HEK293 (cell line): ENCODE measurements around the gene KCP.

ENCODE experiments used
- BCL11A ChIP-seq: fragments of 450-650 bp; formaldehyde crosslinking; IDR thresholded peaks from 2 replicates; pipeline ENCODE4 v1.5.1; 2016; ENCODE audit warnings: low read depth, missing biosample characterization, missing genetic modification characterization
- BCL11B ChIP-seq: fragments of 450-650 bp; formaldehyde crosslinking; IDR thresholded peaks from 2 replicates; pipeline ENCODE4 v1.5.1; 2016; ENCODE audit warnings: low read depth, missing biosample characterization, missing genetic modification characterization
- HOXD13 ChIP-seq: sonication (generic); formaldehyde crosslinking; IDR thresholded peaks from 2 replicates; pipeline ENCODE4 v1.8.0; 2022; ENCODE audit warnings: missing genetic modification reagents, borderline replicate concordance
- MZF1 ChIP-seq: fragments of 450-650 bp; formaldehyde crosslinking; IDR thresholded peaks from 2 replicates; pipeline ENCODE4 v1.5.1; 2017; ENCODE audit warnings: missing biosample characterization, missing genetic modification characterization, borderline replicate concordance
- SP3 ChIP-seq: fragments of 450-650 bp; formaldehyde crosslinking; IDR thresholded peaks from 2 replicates; pipeline ENCODE4 v1.5.1; 2016; ENCODE audit warnings: missing biosample characterization, missing genetic modification characterization
- YY2 ChIP-seq: fragments of 450-650 bp; formaldehyde crosslinking; IDR thresholded peaks from 2 replicates; pipeline ENCODE4 v1.5.1; 2016; ENCODE audit warnings: missing biosample characterization, missing genetic modification characterization
- ZBTB20 ChIP-seq: fragments of 450-650 bp; formaldehyde crosslinking; IDR thresholded peaks from 2 replicates; pipeline ENCODE4 v1.5.1; 2016; ENCODE audit warnings: missing biosample characterization, missing genetic modification characterization
- ZEB2 ChIP-seq: fragments of 450-650 bp; formaldehyde crosslinking; IDR thresholded peaks from 2 replicates; pipeline ENCODE4 v1.5.1; 2016; ENCODE audit warnings: missing biosample characterization, missing genetic modification characterization
- ZNF112 ChIP-seq: fragments of 450-650 bp; formaldehyde crosslinking; IDR thresholded peaks from 2 replicates; pipeline ENCODE4 v1.5.0; 2017; ENCODE audit warnings: missing biosample characterization, missing genetic modification characterization
- ZNF184 ChIP-seq: fragments of 450-650 bp; IDR thresholded peaks from 2 replicates; pipeline ENCODE4 v1.5.1; 2018; ENCODE audit warnings: missing biosample characterization, mild to moderate bottlenecking, missing genetic modification characterization
- ZNF211 ChIP-seq: fragments of 450-650 bp; formaldehyde crosslinking; IDR thresholded peaks from 2 replicates; pipeline ENCODE4 v1.5.1; 2016; ENCODE audit warnings: low read depth, missing biosample characterization, missing genetic modification characterization
- ZNF324 ChIP-seq: fragments of 450-650 bp; formaldehyde crosslinking; IDR thresholded peaks from 2 replicates; pipeline ENCODE4 v1.5.1; 2016; ENCODE audit warnings: missing biosample characterization, missing genetic modification characterization
- ZNF37A ChIP-seq: fragments of 450-650 bp; IDR thresholded peaks from 2 replicates; pipeline ENCODE4 v1.5.1; 2018; ENCODE audit warnings: missing biosample characterization, missing genetic modification characterization
- ZNF416 ChIP-seq: fragments of 450-650 bp; formaldehyde crosslinking; IDR thresholded peaks from 2 replicates; pipeline ENCODE4 v1.5.1; 2016; ENCODE audit warnings: missing biosample characterization, missing genetic modification characterization
- ZNF501 ChIP-seq: fragments of 450-650 bp; formaldehyde crosslinking; IDR thresholded peaks from 2 replicates; pipeline ENCODE4 v1.5.1; 2016; ENCODE audit warnings: missing biosample characterization, missing genetic modification characterization
- ZNF514 ChIP-seq: fragments of 450-650 bp; formaldehyde crosslinking; IDR thresholded peaks from 2 replicates; pipeline ENCODE4 v1.5.1; 2016; ENCODE audit warnings: missing biosample characterization, missing genetic modification characterization
- ZNF529 ChIP-seq: fragments of 450-650 bp; formaldehyde crosslinking; IDR thresholded peaks from 2 replicates; pipeline ENCODE4 v1.5.1; 2017; ENCODE audit warnings: missing genetic modification characterization, missing biosample characterization; ENCODE audit not compliant: insufficient replicate concordance
- ZNF560 ChIP-seq: fragments of 450-650 bp; formaldehyde crosslinking; IDR thresholded peaks from 2 replicates; pipeline ENCODE4 v1.5.1; 2017; ENCODE audit warnings: missing biosample characterization, missing genetic modification characterization, borderline replicate concordance
- ZNF585B ChIP-seq: fragments of 450-650 bp; formaldehyde crosslinking; IDR thresholded peaks from 2 replicates; pipeline ENCODE4 v1.5.1; 2016; ENCODE audit warnings: missing biosample characterization, missing genetic modification characterization
- ZNF707 ChIP-seq: fragments of 450-650 bp; formaldehyde crosslinking; IDR thresholded peaks from 2 replicates; pipeline ENCODE4 v1.5.1; 2016; ENCODE audit warnings: missing biosample characterization, missing genetic modification characterization
- ZNF791 ChIP-seq: fragments of 450-650 bp; formaldehyde crosslinking; IDR thresholded peaks from 2 replicates; pipeline ENCODE4 v1.5.1; 2016; ENCODE audit warnings: missing biosample characterization, missing genetic modification characterization
- ZSCAN23 ChIP-seq: fragments of 450-650 bp; formaldehyde crosslinking; IDR thresholded peaks from 2 replicates; pipeline ENCODE4 v1.5.1; 2016; ENCODE audit warnings: missing biosample characterization, missing genetic modification characterization
- TF ChIP-seq, protein P1 (sequence below): fragments of 450-650 bp; formaldehyde crosslinking; IDR thresholded peaks from 2 replicates; pipeline ENCODE4 v1.5.1; 2016; ENCODE audit warnings: missing biosample characterization, missing genetic modification characterization, borderline replicate concordance
- TF ChIP-seq, protein P2 (sequence below): fragments of 450-650 bp; formaldehyde crosslinking; IDR thresholded peaks from 2 replicates; pipeline ENCODE4 v1.5.1; 2016; ENCODE audit warnings: missing biosample characterization, missing genetic modification characterization
- TF ChIP-seq, protein P3 (sequence below): fragments of 450-650 bp; formaldehyde crosslinking; conservative IDR thresholded peaks from 2 replicates; pipeline ENCODE4 v1.5.1; 2016; ENCODE audit warnings: low read depth, missing biosample characterization, missing genetic modification characterization
- TF ChIP-seq, protein P4 (sequence below): fragments of 450-650 bp; formaldehyde crosslinking; IDR thresholded peaks from 2 replicates; pipeline ENCODE4 v1.5.1; 2016; ENCODE audit warnings: missing biosample characterization, missing genetic modification characterization

Gene KCP

DNA sequence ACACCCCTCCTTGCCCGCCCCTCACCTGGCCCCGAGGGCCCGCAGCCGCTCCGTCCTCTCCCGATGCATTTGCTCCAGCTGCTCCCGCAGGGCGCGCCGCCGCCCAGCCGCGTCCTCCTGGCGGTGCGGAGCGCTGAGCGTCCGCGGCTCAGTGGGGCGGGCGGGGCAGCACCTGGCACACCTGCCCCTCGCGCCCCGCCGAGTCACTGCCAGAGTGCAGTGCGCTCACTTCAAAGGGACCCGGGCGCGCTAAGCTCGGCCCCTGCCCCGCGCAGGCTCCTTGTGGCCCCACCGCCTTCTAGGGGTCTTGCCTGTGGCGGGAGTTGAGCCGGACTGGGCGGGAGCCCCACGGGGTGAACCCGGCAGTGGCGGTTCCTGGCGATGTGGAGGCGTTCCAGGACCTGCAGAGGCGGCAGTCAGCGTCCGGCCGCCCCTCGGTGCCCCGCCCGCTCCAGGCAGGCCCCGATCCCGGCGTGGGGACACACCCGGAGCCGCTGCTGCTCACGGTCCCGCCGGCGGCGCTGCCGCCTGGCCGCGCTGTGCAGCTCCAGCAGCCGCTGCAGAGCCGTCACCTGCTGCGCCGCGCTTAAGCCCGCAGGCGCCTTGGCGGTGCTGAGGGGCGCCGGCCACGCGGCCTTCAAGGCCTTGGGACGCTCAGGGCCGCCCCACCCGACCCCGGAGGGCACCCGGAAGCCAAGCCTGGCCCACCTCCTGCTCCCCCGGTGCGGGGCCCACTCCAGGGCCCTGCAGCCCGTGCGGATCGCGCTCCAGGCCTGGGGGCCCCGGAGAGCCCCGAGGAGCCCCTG lies 41.2 kb downstream of the KCP start (continued):
- TF ChIP-seq, protein P1, sequence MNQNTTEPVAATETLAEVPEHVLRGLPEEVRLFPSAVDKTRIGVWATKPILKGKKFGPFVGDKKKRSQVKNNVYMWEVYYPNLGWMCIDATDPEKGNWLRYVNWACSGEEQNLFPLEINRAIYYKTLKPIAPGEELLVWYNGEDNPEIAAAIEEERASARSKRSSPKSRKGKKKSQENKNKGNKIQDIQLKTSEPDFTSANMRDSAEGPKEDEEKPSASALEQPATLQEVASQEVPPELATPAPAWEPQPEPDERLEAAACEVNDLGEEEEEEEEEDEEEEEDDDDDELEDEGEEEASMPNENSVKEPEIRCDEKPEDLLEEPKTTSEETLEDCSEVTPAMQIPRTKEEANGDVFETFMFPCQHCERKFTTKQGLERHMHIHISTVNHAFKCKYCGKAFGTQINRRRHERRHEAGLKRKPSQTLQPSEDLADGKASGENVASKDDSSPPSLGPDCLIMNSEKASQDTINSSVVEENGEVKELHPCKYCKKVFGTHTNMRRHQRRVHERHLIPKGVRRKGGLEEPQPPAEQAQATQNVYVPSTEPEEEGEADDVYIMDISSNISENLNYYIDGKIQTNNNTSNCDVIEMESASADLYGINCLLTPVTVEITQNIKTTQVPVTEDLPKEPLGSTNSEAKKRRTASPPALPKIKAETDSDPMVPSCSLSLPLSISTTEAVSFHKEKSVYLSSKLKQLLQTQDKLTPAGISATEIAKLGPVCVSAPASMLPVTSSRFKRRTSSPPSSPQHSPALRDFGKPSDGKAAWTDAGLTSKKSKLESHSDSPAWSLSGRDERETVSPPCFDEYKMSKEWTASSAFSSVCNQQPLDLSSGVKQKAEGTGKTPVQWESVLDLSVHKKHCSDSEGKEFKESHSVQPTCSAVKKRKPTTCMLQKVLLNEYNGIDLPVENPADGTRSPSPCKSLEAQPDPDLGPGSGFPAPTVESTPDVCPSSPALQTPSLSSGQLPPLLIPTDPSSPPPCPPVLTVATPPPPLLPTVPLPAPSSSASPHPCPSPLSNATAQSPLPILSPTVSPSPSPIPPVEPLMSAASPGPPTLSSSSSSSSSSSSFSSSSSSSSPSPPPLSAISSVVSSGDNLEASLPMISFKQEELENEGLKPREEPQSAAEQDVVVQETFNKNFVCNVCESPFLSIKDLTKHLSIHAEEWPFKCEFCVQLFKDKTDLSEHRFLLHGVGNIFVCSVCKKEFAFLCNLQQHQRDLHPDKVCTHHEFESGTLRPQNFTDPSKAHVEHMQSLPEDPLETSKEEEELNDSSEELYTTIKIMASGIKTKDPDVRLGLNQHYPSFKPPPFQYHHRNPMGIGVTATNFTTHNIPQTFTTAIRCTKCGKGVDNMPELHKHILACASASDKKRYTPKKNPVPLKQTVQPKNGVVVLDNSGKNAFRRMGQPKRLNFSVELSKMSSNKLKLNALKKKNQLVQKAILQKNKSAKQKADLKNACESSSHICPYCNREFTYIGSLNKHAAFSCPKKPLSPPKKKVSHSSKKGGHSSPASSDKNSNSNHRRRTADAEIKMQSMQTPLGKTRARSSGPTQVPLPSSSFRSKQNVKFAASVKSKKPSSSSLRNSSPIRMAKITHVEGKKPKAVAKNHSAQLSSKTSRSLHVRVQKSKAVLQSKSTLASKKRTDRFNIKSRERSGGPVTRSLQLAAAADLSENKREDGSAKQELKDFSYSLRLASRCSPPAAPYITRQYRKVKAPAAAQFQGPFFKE (tag by site-specific recombination): no peak
- TF ChIP-seq ZNF707 (tag by site-specific recombination) (no peak), ZBTB20 (tag by site-specific recombination) (peak; percentile 84; the same call in 1 of the 2 replicates), ZEB2 (tag by site-specific recombination) (0 out of 2 replicates have a peak, but pooled peaks have one; percentile 29), ZNF416 (tag by site-specific recombination) (no peak), ZNF791 (no peak), ZNF560 (tag by site-specific recombination) (no peak), ZNF211 (tag by site-specific recombination) (no peak), BCL11A (tag by site-specific recombination) (no peak), BCL11B (tag by site-specific recombination) (no peak), HOXD13 (no peak), ZNF112 (no peak), ZNF324 (0 out of 2 replicates have a peak, but pooled peaks have one; percentile 39), ZNF529 (tag by site-specific recombination) (no peak), ZSCAN23 (tag by site-specific recombination) (no peak), ZNF585B (tag by site-specific recombination) (no peak), ZNF514 (tag by site-specific recombination) (no peak), SP3 (tag by site-specific recombination) (peak; percentile 73), ZNF184 (tag by site-specific recombination) (no peak), YY2 (tag by site-specific recombination) (no peak), ZNF37A (tag by site-specific recombination) (no peak), MZF1 (tag by site-specific recombination) (no peak), ZNF501 (0 out of 2 replicates have a peak, but pooled peaks have one; percentile 17)
- TF ChIP-seq, protein P2, sequence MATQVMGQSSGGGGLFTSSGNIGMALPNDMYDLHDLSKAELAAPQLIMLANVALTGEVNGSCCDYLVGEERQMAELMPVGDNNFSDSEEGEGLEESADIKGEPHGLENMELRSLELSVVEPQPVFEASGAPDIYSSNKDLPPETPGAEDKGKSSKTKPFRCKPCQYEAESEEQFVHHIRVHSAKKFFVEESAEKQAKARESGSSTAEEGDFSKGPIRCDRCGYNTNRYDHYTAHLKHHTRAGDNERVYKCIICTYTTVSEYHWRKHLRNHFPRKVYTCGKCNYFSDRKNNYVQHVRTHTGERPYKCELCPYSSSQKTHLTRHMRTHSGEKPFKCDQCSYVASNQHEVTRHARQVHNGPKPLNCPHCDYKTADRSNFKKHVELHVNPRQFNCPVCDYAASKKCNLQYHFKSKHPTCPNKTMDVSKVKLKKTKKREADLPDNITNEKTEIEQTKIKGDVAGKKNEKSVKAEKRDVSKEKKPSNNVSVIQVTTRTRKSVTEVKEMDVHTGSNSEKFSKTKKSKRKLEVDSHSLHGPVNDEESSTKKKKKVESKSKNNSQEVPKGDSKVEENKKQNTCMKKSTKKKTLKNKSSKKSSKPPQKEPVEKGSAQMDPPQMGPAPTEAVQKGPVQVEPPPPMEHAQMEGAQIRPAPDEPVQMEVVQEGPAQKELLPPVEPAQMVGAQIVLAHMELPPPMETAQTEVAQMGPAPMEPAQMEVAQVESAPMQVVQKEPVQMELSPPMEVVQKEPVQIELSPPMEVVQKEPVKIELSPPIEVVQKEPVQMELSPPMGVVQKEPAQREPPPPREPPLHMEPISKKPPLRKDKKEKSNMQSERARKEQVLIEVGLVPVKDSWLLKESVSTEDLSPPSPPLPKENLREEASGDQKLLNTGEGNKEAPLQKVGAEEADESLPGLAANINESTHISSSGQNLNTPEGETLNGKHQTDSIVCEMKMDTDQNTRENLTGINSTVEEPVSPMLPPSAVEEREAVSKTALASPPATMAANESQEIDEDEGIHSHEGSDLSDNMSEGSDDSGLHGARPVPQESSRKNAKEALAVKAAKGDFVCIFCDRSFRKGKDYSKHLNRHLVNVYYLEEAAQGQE (tag by site-specific recombination): no peak
- TF ChIP-seq, protein P3, sequence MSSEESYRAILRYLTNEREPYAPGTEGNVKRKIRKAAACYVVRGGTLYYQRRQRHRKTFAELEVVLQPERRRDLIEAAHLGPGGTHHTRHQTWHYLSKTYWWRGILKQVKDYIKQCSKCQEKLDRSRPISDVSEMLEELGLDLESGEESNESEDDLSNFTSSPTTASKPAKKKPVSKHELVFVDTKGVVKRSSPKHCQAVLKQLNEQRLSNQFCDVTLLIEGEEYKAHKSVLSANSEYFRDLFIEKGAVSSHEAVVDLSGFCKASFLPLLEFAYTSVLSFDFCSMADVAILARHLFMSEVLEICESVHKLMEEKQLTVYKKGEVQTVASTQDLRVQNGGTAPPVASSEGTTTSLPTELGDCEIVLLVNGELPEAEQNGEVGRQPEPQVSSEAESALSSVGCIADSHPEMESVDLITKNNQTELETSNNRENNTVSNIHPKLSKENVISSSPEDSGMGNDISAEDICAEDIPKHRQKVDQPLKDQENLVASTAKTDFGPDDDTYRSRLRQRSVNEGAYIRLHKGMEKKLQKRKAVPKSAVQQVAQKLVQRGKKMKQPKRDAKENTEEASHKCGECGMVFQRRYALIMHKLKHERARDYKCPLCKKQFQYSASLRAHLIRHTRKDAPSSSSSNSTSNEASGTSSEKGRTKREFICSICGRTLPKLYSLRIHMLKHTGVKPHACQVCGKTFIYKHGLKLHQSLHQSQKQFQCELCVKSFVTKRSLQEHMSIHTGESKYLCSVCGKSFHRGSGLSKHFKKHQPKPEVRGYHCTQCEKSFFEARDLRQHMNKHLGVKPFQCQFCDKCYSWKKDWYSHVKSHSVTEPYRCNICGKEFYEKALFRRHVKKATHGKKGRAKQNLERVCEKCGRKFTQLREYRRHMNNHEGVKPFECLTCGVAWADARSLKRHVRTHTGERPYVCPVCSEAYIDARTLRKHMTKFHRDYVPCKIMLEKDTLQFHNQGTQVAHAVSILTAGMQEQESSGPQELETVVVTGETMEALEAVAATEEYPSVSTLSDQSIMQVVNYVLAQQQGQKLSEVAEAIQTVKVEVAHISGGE: peak; percentile 54; the same call in 1 of the 2 replicates
- TF ChIP-seq, protein P4, sequence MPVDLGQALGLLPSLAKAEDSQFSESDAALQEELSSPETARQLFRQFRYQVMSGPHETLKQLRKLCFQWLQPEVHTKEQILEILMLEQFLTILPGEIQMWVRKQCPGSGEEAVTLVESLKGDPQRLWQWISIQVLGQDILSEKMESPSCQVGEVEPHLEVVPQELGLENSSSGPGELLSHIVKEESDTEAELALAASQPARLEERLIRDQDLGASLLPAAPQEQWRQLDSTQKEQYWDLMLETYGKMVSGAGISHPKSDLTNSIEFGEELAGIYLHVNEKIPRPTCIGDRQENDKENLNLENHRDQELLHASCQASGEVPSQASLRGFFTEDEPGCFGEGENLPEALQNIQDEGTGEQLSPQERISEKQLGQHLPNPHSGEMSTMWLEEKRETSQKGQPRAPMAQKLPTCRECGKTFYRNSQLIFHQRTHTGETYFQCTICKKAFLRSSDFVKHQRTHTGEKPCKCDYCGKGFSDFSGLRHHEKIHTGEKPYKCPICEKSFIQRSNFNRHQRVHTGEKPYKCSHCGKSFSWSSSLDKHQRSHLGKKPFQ (tag by site-specific recombination): no peak
